Stimulated activated CD4-positive, alpha-beta T cell treated with anti-CD3 and anti-CD28 coated beads, Interleukin-12 subunit alpha, Interleukin-12 subunit beta, amount 100 ng/mL, for 48 hours (primary cell): ENCODE data around the gene ZFP92.

Experiments
- DNase-seq, 3 donors: peaks; one replicate each; pipeline ENCODE4 v3.0.0-alpha.2; 2020; ENCODE audit warnings: low read depth in 2 of 3, low spot score in 1 of 3

ZFP92 gene

DNA sequence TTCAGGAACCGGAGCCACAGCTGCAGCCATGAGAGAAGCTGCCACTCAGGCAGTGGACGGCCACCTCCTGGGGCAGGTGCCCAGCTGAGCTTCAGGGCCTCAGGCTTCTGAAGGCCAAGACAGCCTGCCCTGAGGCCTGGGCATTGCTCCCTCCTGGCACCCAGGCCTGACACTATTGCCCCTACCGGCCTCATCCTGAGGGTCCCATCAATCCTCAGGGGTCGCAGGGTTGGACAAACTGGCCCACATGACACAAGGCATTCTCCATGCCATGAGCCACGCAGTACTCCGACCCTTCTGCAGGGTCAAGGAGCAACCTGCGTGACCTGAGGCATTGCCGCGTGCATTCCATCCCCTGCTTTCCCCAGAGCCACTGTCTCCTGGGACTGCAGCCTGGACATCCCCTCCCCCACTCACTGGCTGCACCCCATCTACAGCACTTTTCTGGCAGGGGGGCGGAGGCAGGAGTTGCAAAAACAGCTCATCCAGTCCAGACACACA is 3.0 kb upstream of the ZFP92 start:
- DNase-seq, result no peak

DNA sequence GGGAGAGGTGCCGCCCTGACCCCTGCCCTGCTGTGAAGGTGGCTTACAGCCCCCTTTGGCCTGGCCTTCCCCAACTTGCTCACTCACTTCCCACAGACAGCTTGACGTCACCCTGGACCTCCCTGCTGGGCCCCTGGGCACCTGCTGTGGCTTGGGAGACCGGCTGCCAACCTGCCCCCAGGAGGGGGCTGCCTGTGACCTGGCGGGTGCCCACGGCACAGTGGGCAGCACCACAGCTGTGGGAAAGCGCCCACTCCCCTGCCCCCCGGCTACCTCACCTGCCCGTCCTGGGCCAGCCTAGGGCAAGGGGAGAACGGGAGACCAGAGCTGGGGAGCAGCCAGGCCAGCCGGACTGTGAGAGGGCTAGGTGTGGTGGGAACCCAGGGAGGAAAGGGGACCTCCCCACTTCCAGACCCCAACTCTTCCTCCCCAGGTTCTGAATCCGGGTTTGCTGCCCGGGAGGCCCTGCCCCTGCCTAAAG is 2.4 kb upstream of the ZFP92 start:
- DNase-seq, result no peak

DNA sequence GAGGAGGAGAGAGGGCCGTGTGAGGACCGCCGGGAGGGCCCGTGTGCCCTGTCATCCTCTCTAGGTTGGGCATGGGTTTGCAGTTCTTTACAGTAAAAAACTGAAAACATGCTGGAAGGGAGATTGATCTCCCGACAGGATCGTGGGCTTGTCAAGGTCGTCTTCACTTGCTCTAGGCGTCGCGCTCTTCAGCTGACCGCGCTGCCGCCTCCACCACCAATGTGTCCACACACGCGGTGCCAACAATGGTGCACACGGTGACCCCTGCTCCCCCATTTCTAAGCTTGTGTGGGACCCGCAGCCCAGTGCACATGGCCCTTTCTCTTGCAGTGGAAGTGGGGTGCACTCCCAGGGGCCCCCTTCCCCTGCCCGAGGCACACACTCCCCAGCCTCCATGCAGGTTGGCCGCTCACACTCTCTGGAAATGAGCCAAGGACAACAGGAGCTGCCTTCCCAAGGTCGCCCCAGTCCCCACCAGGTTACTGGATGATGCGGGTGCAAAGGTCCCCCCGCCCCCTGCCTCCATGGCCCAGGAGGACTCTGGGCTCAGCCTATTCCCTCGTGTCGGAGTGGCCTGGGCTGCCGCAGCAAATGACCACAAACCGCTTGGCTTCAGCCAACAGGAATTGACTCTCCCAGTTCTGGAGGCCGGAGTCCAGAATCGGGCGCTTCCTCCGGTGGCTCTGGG is 1.7 kb upstream of the ZFP92 start:
- DNase-seq, result no peak

DNA sequence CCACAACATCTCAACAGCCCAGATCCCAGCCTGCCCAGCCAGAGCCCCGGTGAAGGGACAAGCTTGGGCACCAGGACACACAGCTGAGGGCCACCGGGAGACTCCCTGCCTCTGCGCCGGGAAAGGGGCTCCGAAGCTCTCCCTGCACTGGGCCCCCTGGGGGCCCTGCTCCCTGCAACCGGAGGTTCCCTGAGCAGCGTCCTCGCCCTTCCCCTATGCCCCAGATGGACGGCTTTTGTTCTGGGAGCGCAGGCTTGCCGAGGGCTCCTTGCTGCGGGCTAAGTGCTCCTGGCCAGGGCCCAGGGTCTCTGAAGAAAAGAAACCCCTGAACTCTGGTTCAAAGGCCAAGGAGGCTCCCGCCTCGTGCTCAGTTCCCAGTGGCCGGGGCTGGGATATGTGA is 899 bp upstream of the ZFP92 start:
- no peak for DNase-seq

DNA sequence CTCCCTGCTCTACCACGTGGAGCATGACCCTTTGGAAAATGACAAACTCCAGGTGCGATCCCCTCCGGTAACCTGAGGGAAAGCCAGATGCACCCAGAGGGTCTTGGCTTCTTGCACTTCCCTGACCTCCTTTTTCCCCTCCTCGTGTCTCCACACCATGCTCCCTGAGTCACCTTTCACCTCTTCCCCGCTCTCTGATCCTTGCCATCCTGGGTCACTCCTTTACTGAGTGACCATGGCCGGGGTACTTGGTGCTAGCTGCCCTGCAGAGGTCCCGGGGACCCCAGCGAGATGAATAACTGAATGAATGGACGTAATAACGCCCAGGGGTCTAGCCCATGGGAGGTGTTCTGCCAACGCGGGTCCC is 401 bp upstream of the ZFP92 start:
- DNase-seq, result no peak

DNA sequence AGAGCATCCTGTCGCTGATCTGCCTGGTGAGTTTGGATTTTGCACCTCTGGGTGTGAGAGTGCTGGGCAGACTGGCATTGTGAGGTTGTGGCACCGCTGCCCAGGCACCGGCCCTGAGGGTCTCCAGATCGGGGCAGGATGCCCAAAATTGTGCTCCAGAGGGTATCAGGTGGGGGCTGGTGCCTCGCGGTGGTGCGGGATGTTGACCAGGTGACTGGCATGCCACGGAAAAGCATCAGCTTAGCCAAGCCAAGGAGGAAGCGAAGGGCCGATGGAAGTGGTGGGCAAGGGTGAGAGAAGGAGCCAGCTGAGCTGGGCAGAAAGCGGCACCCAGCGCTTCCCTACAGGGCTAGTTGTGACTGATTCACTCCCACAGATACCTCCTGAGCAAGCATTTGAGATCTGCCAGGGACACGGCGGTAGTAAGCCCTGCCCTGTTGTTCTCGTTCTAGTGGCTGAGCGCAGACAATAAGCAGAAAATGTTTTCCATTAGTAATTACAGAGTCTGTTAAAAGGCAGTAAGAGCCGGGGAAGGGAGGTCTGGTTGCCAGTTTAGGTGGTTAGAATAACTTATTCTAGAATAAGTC is 809 bp downstream of the ZFP92 start:
- no peak for DNase-seq

DNA sequence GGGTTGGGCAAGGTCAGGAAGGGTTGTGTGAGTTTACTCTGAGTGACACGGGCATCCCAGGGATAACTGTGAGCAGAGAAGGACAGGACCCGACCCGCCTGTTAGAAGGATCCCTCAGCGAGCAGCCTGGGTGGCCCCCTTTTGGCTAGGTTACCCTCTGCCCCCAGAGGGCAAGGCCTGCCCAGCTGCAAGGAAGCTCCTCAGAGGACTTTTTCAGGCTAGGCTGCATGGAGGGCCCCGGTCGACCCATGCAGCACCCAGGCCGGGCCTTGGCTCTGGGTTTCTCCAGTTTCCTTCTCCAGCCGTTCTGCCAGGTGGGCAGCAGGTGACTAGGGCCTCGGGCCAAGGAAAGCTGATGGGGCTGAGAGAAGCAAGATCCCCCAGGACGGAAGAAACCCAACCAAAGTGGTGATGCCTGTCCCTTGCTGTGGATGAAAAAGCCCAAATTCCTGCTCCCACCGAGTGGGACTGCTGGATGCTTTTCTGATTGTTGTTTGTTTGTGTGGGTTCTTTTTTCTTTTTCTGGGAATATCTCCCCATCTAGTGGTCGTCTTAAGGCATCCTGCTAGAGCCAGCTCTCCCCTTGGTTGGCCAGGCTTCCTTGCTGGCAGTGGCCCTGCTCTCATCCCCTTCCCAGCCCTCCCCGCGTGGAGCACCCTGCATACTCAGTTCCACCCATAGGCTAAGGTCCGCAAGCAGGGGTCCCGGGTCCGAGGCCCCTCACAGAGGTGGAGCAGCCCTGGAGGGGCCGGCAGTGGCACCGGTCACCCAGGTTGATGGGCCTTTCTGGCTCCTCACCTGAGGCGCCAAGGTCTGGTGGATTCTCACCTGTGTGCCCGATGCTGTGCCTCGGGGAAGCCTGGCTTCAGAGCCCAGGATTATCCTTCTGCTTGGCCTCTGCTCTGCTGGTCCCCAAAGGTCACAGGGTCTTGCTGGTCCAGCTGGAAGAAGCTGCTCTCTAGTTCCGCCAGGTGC is 1.8 kb downstream of the ZFP92 start:
- DNase-seq, result no peak

DNA sequence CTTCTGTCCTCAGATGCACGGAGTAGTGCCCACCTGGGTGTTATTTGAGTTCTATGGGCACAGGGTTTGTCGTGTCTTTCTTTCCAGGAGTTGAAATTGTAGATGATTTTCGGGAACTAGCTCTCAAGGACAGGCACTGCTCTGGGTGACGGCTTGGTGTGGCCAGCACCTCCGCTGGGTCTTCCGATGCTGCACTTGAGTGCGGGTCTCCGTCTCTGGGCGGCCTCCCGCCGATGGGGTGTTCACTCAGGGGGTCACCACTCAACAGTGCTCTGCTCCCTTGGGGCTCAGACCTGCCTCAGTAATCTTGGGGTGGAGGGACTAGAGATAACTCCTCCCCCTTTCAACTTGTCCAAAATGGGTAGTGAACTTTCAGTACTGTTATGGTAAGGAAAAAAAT is 2.5 kb downstream of the ZFP92 start:
- no peak for DNase-seq

DNA sequence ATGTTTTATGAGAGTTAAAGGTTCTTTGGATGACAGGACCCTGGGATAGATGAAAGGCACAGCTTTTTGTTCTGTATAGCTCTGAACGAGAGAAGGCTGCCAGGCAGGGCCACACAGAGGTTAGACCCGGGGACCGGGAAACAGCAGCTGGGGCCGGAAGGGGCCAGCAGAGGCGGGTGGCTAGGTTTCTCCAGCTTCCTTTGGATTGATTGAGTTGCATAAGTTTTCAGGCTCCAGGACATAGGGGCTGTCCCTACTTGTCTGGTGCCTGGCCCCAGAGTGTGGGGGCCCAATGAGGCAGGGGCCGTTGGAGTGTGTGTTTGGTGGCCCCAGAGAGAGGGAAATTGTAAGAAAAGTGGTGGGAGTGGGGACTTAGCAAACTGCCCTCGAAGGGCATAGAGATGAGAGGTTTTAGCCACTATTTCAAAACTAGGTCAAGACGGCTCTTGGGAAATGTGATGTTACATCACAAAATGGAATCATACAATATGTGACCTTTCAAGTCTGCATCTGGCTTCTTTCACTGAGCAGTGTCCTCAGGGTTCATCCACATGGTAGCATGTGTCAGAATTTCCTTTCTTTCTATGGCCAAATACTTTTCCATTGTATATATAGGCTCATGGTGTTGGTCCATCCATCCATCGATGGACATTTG is 3.7 kb downstream of the ZFP92 start:
- no peak for DNase-seq

DNA sequence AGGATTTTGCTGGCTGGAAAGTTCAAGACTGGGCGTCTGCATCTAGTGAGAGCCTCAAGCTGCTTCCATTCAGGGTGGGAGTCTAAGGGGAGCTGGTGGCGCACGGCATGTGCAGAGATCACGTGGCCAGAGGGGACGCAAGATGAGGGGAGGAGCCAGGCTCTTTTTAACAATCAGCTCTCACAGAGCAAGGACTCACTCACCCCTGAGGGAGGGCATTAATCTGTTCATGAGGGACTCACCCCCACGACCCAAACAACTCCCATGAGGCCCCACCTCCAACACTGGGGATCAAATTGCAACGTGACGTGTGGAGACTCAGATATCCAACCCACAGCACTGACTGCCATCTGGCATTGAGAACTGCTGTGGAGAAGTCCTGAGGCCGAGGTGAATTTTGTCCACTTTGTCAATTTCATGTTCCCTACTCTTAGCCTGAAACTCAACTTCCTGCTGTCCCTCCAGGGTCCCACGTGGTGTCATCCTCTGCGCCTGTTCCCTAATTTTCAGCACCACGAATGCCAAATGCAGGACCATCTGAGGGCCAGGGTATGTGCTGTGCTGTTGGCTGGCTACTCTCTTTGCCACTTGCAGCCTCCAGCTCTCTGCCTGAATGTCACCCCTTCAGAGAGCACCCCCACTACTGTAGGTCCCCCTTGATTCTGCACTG is 5.6 kb downstream of the ZFP92 start:
- no peak for DNase-seq

DNA sequence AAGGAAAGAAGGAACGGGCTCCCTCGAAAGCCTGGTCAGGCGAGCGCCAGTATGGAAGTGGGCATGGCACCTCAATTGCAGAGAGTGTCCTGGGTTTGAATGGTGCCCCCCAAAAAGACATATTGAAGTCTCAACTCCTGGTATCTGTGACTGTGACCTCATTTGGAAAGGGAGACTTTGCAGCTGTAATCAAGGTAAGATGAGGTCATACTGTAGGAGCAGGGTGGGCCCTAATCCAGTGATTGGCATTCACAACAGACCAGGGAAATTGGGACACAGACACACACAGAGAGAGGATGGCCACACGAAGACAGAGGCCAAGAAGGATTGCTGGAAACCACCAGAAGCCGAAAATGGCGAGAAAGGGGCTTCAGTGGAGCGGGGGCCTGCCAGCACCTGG is 6.4 kb downstream of the ZFP92 start:
- no peak for DNase-seq

DNA sequence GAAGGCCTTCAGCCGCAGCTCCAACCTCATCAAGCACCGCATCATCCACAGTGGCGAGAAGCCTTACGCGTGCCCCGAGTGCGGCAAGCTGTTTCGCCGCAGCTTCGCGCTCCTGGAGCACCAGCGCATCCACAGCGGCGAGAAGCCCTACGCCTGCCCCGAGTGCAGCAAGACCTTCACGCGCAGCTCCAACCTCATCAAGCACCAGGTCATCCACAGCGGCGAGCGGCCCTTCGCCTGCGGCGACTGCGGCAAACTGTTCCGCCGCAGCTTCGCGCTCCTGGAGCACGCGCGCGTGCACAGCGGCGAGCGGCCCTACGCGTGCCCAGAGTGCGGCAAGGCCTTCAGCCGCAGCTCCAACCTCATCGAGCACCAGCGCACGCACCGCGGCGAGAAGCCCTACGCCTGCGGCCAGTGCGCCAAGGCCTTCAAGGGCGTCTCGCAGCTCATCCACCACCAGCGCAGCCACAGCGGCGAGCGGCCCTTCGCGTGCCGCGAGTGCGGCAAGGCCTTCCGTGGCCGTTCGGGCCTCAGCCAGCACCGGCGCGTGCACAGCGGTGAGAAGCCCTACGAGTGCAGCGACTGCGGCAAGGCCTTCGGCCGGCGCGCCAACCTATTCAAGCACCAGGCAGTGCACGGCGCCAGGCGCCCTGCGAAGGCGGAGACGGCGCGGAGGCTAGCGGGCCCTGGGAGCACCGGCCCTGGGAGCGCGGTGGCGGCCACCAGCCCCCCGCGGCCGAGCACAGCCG is 9.8 kb downstream of the ZFP92 start:
- DNase-seq, result no peak

DNA sequence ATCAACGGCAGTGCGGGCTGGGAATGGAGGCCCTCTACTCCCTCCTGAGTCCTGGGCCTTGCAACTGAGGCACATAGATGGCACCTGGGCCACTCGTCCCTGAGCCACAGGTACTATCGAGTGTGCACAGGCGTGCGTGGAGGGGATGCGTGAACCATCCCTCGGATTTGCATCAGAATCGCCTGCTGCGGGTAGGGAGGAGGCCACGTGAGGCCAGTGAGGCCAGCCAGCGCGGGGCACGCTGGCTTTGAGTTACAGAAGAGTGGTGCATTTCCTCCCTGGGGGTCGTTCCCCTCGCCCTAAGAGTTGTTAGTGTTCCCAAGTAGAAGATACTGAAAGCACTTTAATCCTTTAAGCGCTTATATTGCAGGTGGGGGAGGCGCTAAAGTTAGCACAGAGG is 10.6 kb downstream of the ZFP92 start:
- no peak for DNase-seq

DNA sequence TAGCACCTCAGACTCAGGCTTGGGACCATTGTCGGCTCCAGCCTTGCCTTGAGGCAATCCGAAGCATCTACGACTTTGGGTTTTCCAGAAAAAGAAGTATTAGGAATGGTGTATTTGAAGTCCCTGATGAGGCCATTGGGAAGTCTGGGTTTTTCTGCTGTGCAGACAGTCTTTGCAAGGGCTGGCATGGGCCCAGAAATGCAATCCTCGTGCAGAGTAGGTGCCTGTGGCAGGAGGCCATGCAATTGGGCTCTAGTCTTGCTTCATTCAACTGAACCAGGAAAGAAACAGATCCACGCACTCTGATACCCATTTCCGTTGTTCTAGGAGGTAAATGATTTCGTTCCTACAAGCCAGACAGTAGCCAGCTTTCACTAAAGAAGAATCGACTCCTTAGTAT is 12.4 kb downstream of the ZFP92 start:
- DNase-seq, result no peak

DNA sequence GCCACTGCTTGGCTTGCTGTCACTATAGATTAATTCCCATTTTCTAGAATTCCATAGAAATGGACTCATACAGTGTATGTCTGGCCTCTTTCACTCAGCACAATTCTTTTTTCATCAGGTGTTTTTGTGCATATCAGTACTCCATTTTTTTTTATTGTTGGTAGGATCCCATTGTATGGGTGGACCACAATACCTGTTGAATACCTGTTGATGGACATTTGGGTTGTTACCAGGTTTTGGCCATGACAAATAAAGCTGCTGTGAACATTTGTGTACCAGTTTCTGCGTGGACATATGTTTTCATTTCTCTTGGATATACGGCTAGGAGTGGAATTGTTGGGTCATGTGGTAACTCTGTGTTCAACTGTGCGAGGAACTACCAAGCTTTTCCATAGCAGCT is 14.9 kb downstream of the ZFP92 start:
- no peak for DNase-seq

DNA sequence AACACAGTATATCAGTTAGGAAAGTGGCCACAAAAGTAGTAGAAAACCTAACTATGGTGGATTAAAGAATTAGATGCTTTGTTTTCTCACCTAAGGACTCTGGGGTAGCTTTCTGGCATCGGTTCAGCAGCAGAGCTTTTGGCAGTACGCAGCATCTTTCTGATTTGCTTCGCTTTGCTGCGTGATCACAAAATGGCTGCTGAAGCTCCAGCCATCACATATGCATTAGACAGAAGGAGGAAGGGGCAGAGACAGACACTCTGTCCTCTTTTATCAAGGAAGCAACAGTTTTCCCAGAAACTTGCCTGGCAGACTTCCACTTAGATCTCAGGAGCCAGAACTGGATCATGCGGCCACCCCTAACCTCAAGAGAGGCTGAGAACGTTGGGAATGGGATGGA is 19.5 kb downstream of the ZFP92 start:
- DNase-seq, result no peak

DNA sequence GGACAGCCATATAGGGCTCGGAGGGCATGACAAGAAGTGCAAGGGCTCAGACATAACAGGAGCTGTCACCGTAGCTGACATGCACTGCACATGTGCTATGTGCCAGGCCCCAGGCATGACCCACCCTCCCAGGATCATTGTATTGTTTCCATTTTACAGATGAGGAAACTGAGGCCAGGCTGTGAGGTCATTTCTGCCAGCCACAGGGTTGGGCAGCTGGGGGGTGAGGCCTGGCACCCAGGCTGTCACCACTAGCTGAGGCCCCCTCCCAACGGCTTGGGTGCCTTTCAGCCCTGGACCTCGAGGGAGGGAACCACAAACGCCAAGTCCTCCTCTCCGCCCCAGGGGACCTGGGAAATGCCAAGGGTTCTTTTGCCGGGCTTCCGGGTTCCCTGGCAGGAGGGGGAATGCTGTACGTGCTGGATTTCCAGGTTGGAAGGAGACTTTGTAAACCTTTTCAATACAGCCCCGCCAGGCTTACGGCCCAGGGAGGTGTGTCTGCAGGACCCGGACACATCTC is 21.9 kb downstream of the ZFP92 start:
- no peak for DNase-seq

DNA sequence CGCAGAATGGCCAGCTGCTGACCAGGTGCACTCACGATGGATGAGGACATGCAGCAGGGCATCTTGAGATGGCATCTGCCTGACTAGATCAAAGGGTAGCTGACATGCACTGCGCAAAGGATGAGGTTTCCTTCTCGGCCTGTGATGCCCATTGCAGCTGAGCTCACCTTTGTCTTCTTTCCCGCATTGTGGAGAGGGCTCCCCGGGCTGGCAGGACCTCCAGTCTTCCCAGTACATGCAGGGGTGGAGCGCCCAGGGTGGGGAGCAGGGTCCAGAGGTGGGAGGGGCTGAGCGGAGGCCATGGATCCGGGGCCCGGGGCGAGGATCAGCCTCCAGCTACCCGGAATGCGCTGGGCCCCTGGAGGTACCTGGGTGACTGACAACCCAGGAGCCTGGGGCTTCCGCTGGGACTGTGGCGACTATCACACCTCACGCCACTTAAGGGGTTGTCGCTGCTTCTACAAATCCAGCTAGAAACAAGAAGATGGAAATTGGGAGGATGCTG is 22.6 kb downstream of the ZFP92 start:
- no peak for DNase-seq

DNA sequence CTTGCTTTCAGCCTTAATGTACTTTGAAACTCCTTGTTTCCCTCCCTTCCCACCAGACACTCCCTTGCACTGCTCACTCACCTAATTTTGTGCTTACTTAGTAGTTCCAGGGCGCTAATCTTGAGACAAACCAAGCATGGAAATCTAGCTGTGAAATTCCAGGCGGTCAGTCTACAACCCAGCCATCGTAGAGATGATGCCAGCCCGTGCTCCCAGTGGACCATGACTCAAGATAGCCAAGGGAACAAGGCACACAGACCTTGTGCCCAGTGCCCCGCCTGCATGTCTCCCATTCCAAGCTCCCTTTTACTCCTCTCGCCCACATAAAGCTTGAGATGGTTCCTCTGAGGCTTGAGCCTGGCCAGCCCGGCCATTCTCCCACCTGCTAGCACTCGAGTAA is 23.5 kb downstream of the ZFP92 start:
- no peak for DNase-seq

DNA sequence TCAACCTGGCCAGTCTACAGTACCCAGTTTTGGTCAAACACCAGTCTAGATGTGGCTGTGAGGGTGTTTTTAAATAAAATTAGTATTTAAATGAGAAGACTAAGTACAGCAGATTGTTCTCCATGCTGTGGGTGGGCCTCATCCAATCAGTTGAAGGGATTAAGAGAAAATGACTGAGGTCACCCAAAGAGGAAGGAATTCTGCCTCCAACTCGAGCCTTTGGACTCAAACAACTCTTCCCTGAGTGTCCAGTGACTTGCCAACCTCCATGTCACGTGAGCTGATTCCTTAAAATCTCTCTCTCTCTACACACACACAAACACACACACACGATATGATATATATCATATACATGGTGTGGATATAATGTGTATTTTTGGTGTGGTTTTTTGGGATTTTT is 24.6 kb downstream of the ZFP92 start:
- no peak for DNase-seq
